CD14-positive monocyte (primary cell): ENCODE data around the gene TRIM41. TPM values are rescaled to one million over a fixed set of nuclear protein-coding genes. Genes with fewer than 3 reads are reported as not detected.
"Not testable (repeated sequence)": the region's sequence is repeated elsewhere in the genome, so short reads cannot be mapped to it uniquely, and the experiment has no call there.

Experiments used
- DNase-seq, 3 donors: peaks; one replicate each; pipeline ENCODE4 v3.0.0-alpha.2; 2011 to 2022
- H2AFZ ChIP-seq: 2 replicates; pipeline ENCODE4 v1.6.0; 2012; ENCODE audit warnings: mild to moderate bottlenecking, low read depth, low read length, inconsistent platforms; ENCODE audit not compliant: insufficient read depth, poor library complexity, severe bottlenecking
- H3K27ac ChIP-seq, 2 donors: 1 replicate in 1 of 2; 2 replicates in 1 of 2; pipeline ENCODE4 v1.5.1; 2012 to 2013; ENCODE audit warnings: low read length in 2 of 2, control low read depth in 1 of 2, inconsistent platforms in 1 of 2, low read depth in 1 of 2, mild to moderate bottlenecking in 1 of 2
- H3K27me3 ChIP-seq, 2 donors: one replicate each; pipeline versions ENCODE4 v1.6.0 to v1.6.1; 2011 to 2013; ENCODE audit warnings: low read length in 2 of 2; ENCODE audit not compliant: control insufficient read depth in 2 of 2, insufficient read depth in 2 of 2
- H3K36me3 ChIP-seq, 2 donors: replicated peaks in 1 of 2; 1 replicate in 1 of 2; 2 replicates in 1 of 2; pipeline versions ENCODE4 v1.5.1 to v1.6.1; 2012 to 2013; ENCODE audit warnings: low read length in 2 of 2, control low read depth in 1 of 2, inconsistent platforms in 1 of 2, mild to moderate bottlenecking in 1 of 2; ENCODE audit not compliant: insufficient read depth in 2 of 2, control insufficient read depth in 1 of 2
- H3K4me1 ChIP-seq, 2 donors: 1 replicate in 1 of 2; 2 replicates in 1 of 2; pipeline versions ENCODE4 v1.5.1 to v1.6.1; 2012 to 2013; ENCODE audit warnings: low read length in 2 of 2, control low read depth in 1 of 2, inconsistent platforms in 1 of 2, mild to moderate bottlenecking in 1 of 2, moderate library complexity in 1 of 2; ENCODE audit not compliant: insufficient read depth in 2 of 2, control insufficient read depth in 1 of 2
- H3K4me2 ChIP-seq: replicated peaks from 2 replicates; pipeline ENCODE3; 2012; ENCODE audit warnings: low read length, moderate library complexity, mild to moderate bottlenecking; ENCODE audit not compliant: poor library complexity, severe bottlenecking; ENCODE audit errors: extremely low read depth
- H3K4me3 ChIP-seq, 3 experiments: fragments of 200-600 bp in 1 of 3; sonication (generic) in 1 of 3; replicated peaks in 1 of 3; 1 replicate in 2 of 3; 2 replicates in 1 of 3; pipeline ENCODE4 v1.5.1; 2011 to 2013; ENCODE audit warnings: low read length in 3 of 3, mild to moderate bottlenecking in 3 of 3, control low read depth in 2 of 3, low read depth in 2 of 3, inconsistent platforms in 1 of 3, moderate library complexity in 1 of 3
- H3K79me2 ChIP-seq: 2 replicates; pipeline ENCODE4 v1.6.0; 2012; ENCODE audit warnings: mild to moderate bottlenecking, control low read depth, inconsistent platforms, low read length, moderate library complexity; ENCODE audit not compliant: insufficient read depth
- H3K9ac ChIP-seq: 2 replicates; pipeline ENCODE4 v1.6.0; 2017; ENCODE audit warnings: low read length, mild to moderate bottlenecking; ENCODE audit not compliant: insufficient read depth, poor library complexity, severe bottlenecking
- H3K9me3 ChIP-seq, 2 donors: replicated peaks in 1 of 2; 1 replicate in 1 of 2; 2 replicates in 1 of 2; pipeline versions ENCODE4 v1.5.1 to v1.6.1; 2012 to 2013; ENCODE audit warnings: low read length in 2 of 2, control low read depth in 1 of 2; ENCODE audit not compliant: control insufficient read depth in 1 of 2, insufficient read depth in 1 of 2
- H4K20me1 ChIP-seq: 2 replicates; pipeline ENCODE4 v1.6.0; 2012; ENCODE audit warnings: mild to moderate bottlenecking, low read length, control low read depth, moderate library complexity; ENCODE audit not compliant: insufficient read depth
- H3K27ac Mint-ChIP-seq, 7 donors: one replicate each; pipeline ENCODE4 v1.8.0; 2020; ENCODE audit warnings: mild to moderate bottlenecking in 7 of 7, mixed read lengths in 7 of 7, moderate library complexity in 6 of 7, inconsistent platforms in 2 of 7
- H3K27me3 Mint-ChIP-seq, 3 donors: one replicate each; pipeline ENCODE4 v1.8.0; 2021 to 2022; ENCODE audit warnings: low read depth in 3 of 3, mild to moderate bottlenecking in 3 of 3, mixed read lengths in 3 of 3, moderate library complexity in 3 of 3, inconsistent platforms in 1 of 3
- H3K36me3 Mint-ChIP-seq, 2 donors: one replicate each; pipeline ENCODE4 v1.8.0; 2020; ENCODE audit warnings: mixed read lengths in 2 of 2, inconsistent platforms in 1 of 2, mild to moderate bottlenecking in 1 of 2
- H3K4me1 Mint-ChIP-seq: one replicate; pipeline ENCODE4 v1.8.0; 2020; ENCODE audit warnings: mild to moderate bottlenecking, mixed read lengths
- H3K4me3 Mint-ChIP-seq, 2 donors: one replicate each; pipeline ENCODE4 v1.8.0; 2020; ENCODE audit warnings: mild to moderate bottlenecking in 2 of 2, mixed read lengths in 2 of 2, moderate library complexity in 1 of 2
- H3K9me3 Mint-ChIP-seq, 7 donors: one replicate each; pipeline ENCODE4 v1.8.0; 2020 to 2022; ENCODE audit warnings: mixed read lengths in 7 of 7, mild to moderate bottlenecking in 6 of 7, moderate library complexity in 6 of 7, inconsistent platforms in 2 of 7
- WGBS: methylation state at CpG from one replicate; pipeline ENCODE4 v1.1.5; 2013; ENCODE audit warnings: missing lambda C conversion rate; ENCODE audit not compliant: insufficient coverage; 5-methylcytosine and 5-hydroxymethylcytosine counted together
- intact Hi-C, 2 donors: fragments of 100-400 bp; cut with micrococcal nuclease; formaldehyde crosslinking; loops; one replicate each; pipeline versions ENCODE4 v1.15.0 to v1.15.1; 2023
- polyA plus RNA-seq, 3 donors: library from polyadenylated mRNA; depleted of rRNA in 1 of 3; unstranded in 2 of 3; stranded (reverse) in 1 of 3; fragments of 300-500 nt in 2 of 3; fragments of >200 nt in 1 of 3; fragmentation: Illumina TruSeq in 2 of 3; gene quantifications; 1 replicate in 2 of 3; 2 replicates in 1 of 3; pipeline ENCODE4 v1.2.3, GENCODE V29; 2012 to 2021
- TF ChIP-seq, protein P1 (sequence below): fragments of 200-600 bp; IDR thresholded peaks from one replicate; pipeline ENCODE4 v1.8.0; 2022; ENCODE audit warnings: antibody characterized with exemption, mild to moderate bottlenecking

Gene TRIM41
- polyA plus RNA-seq, 3 donors, result 0.12 to 26.4 (median 0.24) TPM

DNA sequence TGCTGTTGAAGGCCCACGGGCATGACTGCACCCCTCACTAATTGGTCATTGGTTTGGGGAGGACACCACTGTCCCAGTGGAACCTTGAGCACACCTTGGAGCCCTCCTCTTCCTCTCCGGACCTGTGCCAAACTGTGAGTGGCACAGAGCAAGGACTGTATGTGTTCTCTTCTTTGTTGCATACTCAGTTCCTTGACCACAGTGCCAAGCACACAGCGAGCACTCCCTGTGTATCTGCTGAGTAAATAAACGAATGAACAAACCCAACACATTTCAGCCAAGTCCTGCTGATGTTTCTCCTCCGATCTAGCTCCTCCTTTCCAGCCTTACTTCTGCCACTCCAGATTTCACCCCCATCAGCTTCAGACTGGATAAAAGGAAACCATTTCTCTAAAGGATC lies 40.6 kb downstream of the TRIM41 start:
- Histone ChIP-seq H3K4me1 (peaks cover 25 to 30% of the 10 kb centered on the region in 2 donors), H3K27ac (no peak overlapping the region), H3K4me2 (no peak overlapping the region), H3K9ac (no peak overlapping the region), H3K4me3 (no peak overlapping the region), H3K79me2 (peaks cover 46% of the 10 kb centered on the region), H3K36me3 (peaks cover 4 to 8% of the 10 kb centered on the region in 2 donors), H4K20me1 (peaks cover 9% of the 10 kb centered on the region), H3K9me3 (no peaks in the 10 kb centered on the region), H2AFZ (no peak overlapping the region), H3K27me3 (no peaks in the 10 kb centered on the region)
- H3K27ac Mint-ChIP-seq, result peak overlapping the region in 1 of 7 donors; percentile 6
- H3K4me1 Mint-ChIP-seq, result peaks cover 26% of the 10 kb centered on the region
- H3K27me3 Mint-ChIP-seq, result peaks cover 0 to 1% (median 0%) of the 10 kb centered on the region in 3 donors
- WGBS, result 77% methylated on average over 4 of the region's 5 CpGs
- intact Hi-C loops, result loop anchor here (2.0 to 5.0 kb wide), 3 partner anchors 41 to 71 kb away; partner anchors contain the start of gene TRIM41 (in 2 of the 2)
- H3K36me3 Mint-ChIP-seq, result peaks cover 10 to 15% of the 10 kb centered on the region in 2 donors
- no peak overlapping the region for H3K4me3 Mint-ChIP-seq
- TF ChIP-seq, protein P1, sequence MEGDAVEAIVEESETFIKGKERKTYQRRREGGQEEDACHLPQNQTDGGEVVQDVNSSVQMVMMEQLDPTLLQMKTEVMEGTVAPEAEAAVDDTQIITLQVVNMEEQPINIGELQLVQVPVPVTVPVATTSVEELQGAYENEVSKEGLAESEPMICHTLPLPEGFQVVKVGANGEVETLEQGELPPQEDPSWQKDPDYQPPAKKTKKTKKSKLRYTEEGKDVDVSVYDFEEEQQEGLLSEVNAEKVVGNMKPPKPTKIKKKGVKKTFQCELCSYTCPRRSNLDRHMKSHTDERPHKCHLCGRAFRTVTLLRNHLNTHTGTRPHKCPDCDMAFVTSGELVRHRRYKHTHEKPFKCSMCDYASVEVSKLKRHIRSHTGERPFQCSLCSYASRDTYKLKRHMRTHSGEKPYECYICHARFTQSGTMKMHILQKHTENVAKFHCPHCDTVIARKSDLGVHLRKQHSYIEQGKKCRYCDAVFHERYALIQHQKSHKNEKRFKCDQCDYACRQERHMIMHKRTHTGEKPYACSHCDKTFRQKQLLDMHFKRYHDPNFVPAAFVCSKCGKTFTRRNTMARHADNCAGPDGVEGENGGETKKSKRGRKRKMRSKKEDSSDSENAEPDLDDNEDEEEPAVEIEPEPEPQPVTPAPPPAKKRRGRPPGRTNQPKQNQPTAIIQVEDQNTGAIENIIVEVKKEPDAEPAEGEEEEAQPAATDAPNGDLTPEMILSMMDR, result no peak
- no peaks in the 10 kb centered on the region for H3K9me3 Mint-ChIP-seq
- DNase-seq, result no peak

DNA sequence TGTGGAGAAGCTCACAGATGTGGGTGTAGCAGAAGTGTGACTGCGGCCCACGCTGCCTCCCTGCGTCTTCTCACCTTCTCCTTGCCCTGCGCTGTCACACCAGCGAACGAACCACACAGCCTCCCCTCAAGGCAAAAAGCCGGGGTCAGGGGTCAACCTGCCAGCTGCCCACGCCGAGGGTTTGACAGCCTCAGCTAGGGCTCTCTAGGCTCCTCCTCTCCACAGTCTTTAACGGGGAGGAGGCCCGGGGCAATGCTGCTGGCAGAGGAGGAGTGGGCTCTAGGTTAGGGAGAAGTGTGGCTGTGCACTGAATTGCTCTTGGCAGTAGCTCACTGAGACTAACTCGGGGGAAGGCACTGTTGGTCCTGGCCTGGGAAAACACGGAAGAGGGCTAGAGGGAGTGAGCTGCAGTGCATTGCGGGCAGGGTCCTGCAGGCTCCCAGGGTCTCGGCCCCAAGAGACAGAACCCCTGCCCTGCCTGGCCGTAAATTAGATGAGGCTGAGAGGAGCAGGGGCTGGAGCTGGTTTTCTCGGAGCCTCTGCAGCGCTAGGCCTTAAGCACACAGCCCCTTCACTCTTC lies 42.1 kb downstream of the TRIM41 start:
- H3K4me2 ChIP-seq, result no peak overlapping the region
- peaks cover 4 to 8% of the 10 kb centered on the region in 2 donors for H3K36me3 ChIP-seq
- H3K4me3 ChIP-seq, result no peak overlapping the region
- H3K9ac ChIP-seq, result no peak overlapping the region
- H3K27me3 Mint-ChIP-seq, result peaks cover 0 to 1% (median 0%) of the 10 kb centered on the region in 3 donors
- H3K36me3 Mint-ChIP-seq, result peaks cover 10 to 15% of the 10 kb centered on the region in 2 donors
- H2AFZ ChIP-seq, result no peak overlapping the region
- H3K4me1 Mint-ChIP-seq, result peaks cover 10% of the 10 kb centered on the region
- TF ChIP-seq, protein P1, result no peak
- no peaks in the 10 kb centered on the region for H3K27me3 ChIP-seq
- intact Hi-C loops, result no loop called here
- 99% methylated on average over 7 of the region's 18 CpGs for WGBS
- no peak overlapping the region for H3K4me3 Mint-ChIP-seq
- no peak overlapping the region for H3K27ac Mint-ChIP-seq
- H3K27ac ChIP-seq, result no peak overlapping the region
- no peaks in the 10 kb centered on the region for H4K20me1 ChIP-seq
- H3K9me3 Mint-ChIP-seq, result no peaks in the 10 kb centered on the region
- DNase-seq, result no peak
- H3K4me1 ChIP-seq, result peaks cover 10 to 14% of the 10 kb centered on the region in 2 donors
- H3K9me3 ChIP-seq, result no peaks in the 10 kb centered on the region
- H3K79me2 ChIP-seq, result peaks cover 31% of the 10 kb centered on the region

DNA sequence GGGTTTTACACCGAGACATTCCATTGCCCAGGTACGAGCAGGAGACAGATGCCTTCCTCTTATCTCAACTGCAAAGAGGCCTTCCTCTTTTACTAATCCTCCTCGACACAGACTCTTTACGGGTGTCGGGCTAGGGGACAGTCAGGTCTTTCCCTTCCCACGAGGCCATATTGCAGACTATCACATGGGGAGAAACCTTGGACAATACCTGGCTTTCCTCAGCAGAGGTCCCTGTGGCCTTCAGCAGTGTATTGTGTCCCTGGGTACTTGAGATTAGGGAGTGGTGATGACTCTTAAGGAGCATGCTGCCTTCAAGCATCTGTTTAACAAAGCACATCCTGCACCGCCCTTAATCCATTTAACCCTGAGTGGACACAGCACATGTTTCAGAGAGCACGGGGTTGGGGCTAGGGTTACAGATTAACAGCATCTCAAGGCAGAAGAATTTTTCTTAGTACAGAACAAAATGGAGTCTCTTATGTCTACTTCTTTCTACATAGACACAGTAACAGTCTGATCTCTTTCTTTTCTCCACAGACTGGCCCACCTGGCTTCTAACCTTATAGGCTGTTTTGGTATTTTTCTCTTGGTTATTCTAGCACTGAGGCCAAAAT lies 44.3 kb downstream of the TRIM41 start:
- DNase-seq, H3K27ac Mint-ChIP-seq, H3K9me3 ChIP-seq, H3K9me3 Mint-ChIP-seq, H3K4me1 ChIP-seq, H3K4me3 ChIP-seq, intact Hi-C loops, H3K27me3 ChIP-seq, H4K20me1 ChIP-seq, H3K9ac ChIP-seq, H3K27ac ChIP-seq, H3K27me3 Mint-ChIP-seq, H2AFZ ChIP-seq, H3K36me3 ChIP-seq, H3K4me2 ChIP-seq, H3K4me3 Mint-ChIP-seq, H3K4me1 Mint-ChIP-seq: not testable (repeated sequence)
- peaks cover 11% of the 10 kb centered on the region for H3K79me2 ChIP-seq
- peaks cover 10 to 15% of the 10 kb centered on the region in 2 donors for H3K36me3 Mint-ChIP-seq
- 83% methylated on average over 2 of the region's 8 CpGs for WGBS
